ENCODE results near the gene RORC.
"Not testable (repeated sequence)": the region's sequence is repeated elsewhere in the genome, so short reads cannot be mapped to it uniquely, and the experiment has no call there.

The RORC gene

DNA sequence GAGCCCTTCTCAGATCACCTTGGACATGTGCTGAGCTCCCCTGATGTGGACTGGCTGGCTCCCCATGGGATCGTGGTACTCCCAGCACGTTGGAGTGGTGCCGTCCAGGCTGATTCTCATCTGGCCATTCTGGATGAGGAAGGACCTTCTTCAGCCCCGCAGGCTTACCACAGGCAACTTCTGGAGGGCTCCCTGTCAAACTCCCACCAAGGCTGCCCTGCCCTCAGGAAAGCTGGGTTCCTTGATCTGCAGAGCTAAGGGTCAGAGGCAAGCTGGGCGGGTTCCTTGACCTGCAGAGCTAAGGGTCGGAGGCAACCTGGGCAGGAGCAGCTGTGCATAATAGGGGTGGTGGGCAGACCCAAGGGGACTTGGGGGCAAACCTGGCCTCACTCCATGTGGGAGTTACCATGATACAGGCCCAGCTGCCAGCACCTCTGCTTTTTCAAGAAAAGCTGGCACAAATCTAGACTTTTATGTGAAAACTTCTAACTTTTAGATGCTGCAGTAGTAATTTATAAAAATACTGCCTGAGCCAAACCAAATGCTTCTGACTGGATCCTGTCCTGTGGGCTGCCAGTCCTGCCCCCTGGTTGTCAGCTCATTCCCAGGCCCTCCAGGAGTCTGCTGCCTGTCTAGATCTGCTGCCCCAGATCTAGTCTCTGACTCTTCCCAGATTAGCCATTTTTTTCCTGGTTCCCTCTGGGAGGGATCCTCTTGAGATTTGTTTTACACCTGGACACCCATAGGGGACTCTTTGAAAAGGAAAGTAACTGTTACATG is 27.5 kb upstream of the RORC start:
- DNase-seq (ENCODE audit: insufficient read length) (no peak), FAIRE-seq (no peak)
- TF ChIP-seq POLR2AphosphoS5 (IDR thresholded peaks at IDR 0.05; ENCODE audit: low read depth, low read length) (no peak), POLR2A (IDR thresholded peaks at IDR 0.05; ENCODE audit: low read depth, low read length) (no peak), TAF1 (IDR thresholded peaks at IDR 0.05; ENCODE audit: borderline replicate concordance, low read depth, low read length) (no peak)

DNA sequence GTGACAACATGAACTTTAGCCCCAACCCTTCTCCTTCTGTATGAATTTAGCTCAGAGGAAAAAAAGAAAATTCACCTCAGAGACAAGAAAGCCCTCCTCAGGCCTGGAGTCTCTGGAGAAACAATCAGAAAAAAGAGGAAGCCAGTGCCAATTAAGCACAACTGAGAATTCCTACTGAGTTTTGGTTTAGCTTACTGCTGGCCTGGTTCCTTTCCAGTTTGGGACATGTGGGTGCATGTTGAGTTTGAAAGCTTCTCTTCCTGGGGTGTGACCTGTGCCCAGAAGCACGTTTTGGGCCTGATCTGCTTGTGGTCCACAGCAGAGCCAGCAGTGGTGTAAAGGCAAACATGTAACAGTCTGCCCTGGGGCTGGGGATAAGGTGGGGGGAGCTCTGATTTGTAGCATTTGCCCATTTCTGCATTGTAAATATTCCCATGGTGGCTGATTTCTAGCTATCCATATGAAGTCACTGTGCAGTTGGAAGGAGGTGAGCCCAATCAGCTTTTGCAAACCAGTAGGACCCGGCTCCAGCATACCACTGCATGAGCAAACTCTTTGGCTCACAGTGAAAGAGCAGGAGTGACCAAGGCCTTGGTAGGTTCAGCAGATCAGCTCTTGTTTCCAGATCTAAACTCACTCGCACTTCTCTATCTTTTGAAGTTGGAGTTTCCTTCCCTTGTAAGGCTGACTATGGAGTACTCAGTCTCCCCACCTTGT is 26.6 kb upstream of the RORC start:
- DNase-seq (ENCODE audit: insufficient read length) (no peak), FAIRE-seq (no peak)
- TF ChIP-seq POLR2A (IDR thresholded peaks at IDR 0.05; ENCODE audit: low read depth, low read length), result no peak
- no peak for TF ChIP-seq TAF1 (IDR thresholded peaks at IDR 0.05; ENCODE audit: borderline replicate concordance, low read depth, low read length)
- no peak for TF ChIP-seq POLR2AphosphoS5 (IDR thresholded peaks at IDR 0.05; ENCODE audit: low read depth, low read length)

DNA sequence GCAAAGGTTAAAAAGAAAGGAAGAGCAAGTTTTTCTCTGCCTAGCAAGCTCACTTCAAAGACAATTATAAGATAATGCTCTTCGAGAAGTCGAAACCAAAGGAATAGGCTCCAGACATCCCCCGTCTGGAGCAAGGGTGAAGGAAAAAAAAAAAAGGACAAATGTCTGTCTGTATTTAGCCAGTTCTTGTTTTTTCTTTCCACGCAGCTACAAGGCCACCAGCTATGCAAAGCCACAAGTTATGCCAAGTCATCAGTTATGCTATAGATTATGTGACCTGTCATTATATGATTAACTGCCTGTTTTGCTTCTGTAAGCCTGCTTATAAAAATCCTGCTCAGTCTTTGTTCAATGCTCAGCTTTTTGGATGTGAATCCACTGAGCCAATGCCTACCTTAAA is 24.3 kb upstream of the RORC start:
- DNase-seq (ENCODE audit: insufficient read length) (no peak), FAIRE-seq (no peak)
- TF ChIP-seq POLR2A (IDR thresholded peaks at IDR 0.05; ENCODE audit: low read depth, low read length) (no peak), TAF1 (IDR thresholded peaks at IDR 0.05; ENCODE audit: borderline replicate concordance, low read depth, low read length) (no peak), POLR2AphosphoS5 (IDR thresholded peaks at IDR 0.05; ENCODE audit: low read depth, low read length) (no peak)

DNA sequence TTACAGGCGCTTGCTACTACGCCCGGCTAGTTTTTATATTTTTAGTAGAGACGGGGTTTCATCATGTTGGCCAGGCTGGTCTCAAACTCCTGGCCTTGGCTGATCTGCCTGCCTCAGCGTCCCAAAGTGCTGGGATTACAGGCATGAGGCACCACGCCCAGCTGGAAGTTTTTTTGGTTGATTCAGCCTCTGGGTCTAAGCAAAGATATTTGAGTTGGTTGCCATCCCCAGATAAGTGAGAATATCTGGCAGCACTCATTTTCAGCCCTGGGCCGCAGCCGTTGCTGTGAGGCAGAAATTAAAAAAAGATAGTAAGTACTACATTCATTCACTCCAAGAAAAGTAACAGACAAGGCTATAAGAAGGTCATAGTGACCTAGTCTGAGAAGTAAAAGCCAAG is 23.9 kb upstream of the RORC start:
- DNase-seq (ENCODE audit: insufficient read length); FAIRE-seq: not testable (repeated sequence)

DNA sequence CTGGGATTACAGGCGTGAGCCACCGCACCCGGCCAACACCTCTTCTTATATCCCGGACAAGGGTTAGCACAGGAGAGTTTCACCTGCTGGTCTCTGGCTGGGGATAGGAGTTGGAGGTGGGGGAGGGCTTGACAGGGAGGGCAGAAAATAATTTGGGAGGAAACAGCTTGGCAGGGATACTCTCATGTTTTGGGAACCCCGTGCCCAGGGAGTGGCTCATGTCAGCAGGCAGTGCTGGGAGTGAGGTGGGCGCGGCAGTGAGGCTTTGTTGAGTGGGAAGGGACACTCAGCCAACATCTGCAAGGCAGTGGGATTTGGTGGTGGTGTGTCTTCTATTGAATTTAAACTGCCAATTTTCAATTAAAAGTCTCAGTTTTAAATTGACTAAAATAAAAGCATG is 23.1 kb upstream of the RORC start:
- FAIRE-seq, result no peak
- DNase-seq (ENCODE audit: insufficient read length), result no peak
- TF ChIP-seq TAF1 (IDR thresholded peaks at IDR 0.05; ENCODE audit: borderline replicate concordance, low read depth, low read length) (no peak), POLR2A (IDR thresholded peaks at IDR 0.05; ENCODE audit: low read depth, low read length) (no peak), POLR2AphosphoS5 (IDR thresholded peaks at IDR 0.05; ENCODE audit: low read depth, low read length) (no peak)

DNA sequence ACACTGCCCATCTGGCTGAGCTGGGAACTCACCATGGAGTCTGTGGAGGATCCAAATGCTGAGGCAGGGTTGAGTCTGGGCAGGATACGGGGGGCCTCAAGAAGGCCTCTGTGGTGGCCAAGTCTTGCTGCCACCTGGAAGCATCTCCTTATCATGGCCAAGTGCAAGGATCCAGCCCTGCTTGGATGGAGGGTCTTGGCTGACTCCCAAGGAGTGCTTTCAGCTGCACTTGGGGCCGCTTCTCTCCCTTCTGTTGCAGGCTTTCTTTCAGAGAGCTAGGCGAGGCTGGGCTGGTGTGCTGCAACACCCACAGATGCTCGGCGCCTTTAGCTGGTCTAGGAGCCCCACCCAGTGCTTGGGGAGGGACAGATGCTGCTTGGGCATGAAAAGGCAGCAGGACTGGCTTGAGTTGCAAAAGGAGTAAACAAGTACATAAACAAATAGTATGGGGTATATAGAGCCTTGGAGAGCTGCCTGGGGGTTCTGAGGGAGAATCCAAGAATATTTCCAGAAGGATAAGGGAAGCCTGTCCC is 21.9 kb upstream of the RORC start, which contains the start of gene THEM5:
Gene THEM5 (minus strand): TSS at position 302 of the 533 bp plus-strand sequence. CDS start 147 bp downstream, at position 155.
- TF ChIP-seq POLR2A (IDR thresholded peaks at IDR 0.05; ENCODE audit: low read depth, low read length) (no peak), POLR2AphosphoS5 (IDR thresholded peaks at IDR 0.05; ENCODE audit: low read depth, low read length) (no peak), TAF1 (IDR thresholded peaks at IDR 0.05; ENCODE audit: borderline replicate concordance, low read depth, low read length) (no peak)
- FAIRE-seq (no peak), DNase-seq (ENCODE audit: insufficient read length) (no peak)

DNA sequence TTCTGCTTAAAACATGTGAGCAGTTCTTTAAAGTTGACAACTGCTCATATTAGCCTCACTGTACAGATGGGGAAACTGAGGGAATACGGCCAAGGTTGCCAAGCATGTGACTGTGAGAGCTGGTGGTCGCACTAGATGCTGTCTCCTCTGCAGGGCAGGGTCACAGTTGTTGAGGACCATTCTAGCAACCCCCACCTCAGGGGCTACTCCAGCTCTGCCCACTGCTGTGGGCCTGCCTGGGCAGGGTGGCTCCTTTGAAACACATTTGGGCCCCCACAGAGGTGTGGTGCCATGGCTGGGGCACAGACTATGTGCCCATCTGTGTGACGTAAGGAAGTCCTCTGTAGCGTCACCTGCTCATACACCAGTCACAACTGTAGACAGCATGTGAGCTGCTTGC is 21.1 kb upstream of the RORC start:
- no peak for DNase-seq (ENCODE audit: insufficient read length)
- no peak for TF ChIP-seq TAF1 (IDR thresholded peaks at IDR 0.05; ENCODE audit: borderline replicate concordance, low read depth, low read length)
- TF ChIP-seq POLR2A (IDR thresholded peaks at IDR 0.05; ENCODE audit: low read depth, low read length), result no peak
- no peak for TF ChIP-seq POLR2AphosphoS5 (IDR thresholded peaks at IDR 0.05; ENCODE audit: low read depth, low read length)
- FAIRE-seq, result no peak

DNA sequence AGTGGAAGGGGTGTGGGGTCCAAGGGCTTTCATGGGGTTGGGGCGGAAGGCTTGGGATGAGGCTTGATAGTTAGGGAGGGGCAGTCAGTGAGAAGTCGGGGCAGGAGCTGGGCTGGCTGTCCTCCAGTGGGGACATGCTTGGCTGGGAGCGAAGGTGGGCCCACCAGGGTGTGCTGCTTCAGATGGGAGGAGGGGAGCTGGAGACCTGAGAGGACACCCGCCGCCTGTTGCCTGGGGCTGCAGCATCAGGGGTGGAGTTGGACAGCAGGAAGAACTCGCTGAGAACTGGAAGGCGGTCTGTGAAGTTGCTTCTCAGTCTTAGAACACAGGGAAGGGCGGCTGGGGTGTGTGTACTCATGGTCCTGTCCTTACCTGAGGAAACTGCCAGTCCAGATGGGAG is 20.3 kb upstream of the RORC start:
- FAIRE-seq, result no peak
- TF ChIP-seq POLR2AphosphoS5 (IDR thresholded peaks at IDR 0.05; ENCODE audit: low read depth, low read length) (no peak), TAF1 (IDR thresholded peaks at IDR 0.05; ENCODE audit: borderline replicate concordance, low read depth, low read length) (no peak), POLR2A (IDR thresholded peaks at IDR 0.05; ENCODE audit: low read depth, low read length) (no peak)
- DNase-seq (ENCODE audit: insufficient read length), result no peak

DNA sequence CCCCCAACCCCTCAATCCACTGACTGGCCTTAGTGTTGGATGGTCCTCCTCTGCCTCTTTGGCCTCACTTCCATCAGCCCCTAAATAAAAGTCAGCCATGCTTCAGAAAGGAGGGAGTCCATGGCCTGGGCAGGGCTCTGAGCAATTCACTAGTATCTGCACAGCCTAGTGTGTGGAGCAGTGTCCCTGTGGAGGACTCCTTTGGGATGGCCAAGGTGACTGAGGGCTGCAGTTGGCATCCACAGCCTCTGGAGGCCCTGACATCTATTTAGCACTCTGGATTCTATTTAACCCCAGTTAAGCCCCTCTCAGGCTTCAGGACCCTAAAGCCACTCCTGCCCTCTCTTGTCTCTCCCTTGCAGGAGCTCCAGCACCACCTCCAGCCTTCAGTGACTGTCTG is 18.3 kb upstream of the RORC start:
- FAIRE-seq, result no peak
- DNase-seq (ENCODE audit: insufficient read length), result no peak
- TF ChIP-seq POLR2A (IDR thresholded peaks at IDR 0.05; ENCODE audit: low read depth, low read length) (no peak), TAF1 (IDR thresholded peaks at IDR 0.05; ENCODE audit: borderline replicate concordance, low read depth, low read length) (no peak), POLR2AphosphoS5 (IDR thresholded peaks at IDR 0.05; ENCODE audit: low read depth, low read length) (no peak)

DNA sequence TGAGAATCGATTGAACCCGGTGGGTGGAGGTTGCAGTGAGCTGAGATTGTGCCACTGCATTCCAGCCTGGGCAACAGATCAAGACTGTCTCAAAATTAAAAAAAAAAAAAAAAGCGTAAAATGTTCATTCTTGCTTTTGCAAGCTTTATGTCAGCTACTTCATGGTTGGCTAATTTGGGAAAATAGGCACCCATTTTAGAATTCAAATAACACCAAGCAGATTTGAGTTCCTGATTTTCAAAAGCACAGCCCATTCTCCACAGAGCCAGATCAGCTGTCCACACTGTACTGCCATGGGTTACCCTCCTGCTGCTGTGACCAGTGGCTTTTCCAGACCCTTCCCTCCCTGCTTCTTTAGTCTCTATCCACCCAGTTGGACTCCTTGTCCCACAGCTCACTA is 17.5 kb upstream of the RORC start:
- no peak for TF ChIP-seq POLR2A (IDR thresholded peaks at IDR 0.05; ENCODE audit: low read depth, low read length)
- no peak for TF ChIP-seq POLR2AphosphoS5 (IDR thresholded peaks at IDR 0.05; ENCODE audit: low read depth, low read length)
- no peak for DNase-seq (ENCODE audit: insufficient read length)
- FAIRE-seq, result no peak

DNA sequence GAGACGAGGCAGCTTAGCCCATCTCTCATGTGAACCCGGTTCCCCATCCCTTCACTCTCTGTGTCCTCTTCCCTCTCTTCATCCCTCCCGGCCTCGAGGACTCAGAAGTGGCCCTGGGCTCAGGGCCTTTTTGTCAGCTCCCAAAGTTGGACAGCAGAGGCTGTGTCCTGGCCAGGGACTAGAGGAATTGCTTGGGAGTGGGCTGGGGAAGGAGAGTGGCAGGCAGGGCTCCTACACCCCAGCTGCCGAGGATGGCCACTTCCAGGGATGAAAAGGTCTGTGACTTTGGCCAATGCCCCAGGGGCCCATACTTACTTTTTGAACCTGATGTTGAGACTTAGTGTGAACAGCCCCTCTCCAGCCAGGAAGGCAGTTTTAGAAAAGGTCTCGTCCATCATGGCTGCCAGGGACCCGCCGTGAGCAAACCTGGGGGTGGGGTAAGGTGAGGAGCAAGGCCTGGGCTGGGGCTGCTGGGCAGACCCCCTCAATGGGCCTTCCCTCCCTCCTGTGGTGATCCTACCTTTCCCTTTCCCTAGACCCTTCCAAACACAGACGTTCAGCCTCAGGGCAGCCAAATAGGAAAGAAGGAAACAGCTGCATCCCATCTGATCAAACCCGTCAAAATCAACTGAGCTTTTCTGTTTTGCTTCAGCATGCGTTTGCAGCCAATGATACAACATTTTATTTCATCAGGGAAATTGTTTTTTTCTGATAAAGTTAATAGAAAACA is 16.4 kb upstream of the RORC start:
- FAIRE-seq, result no peak
- no peak for DNase-seq (ENCODE audit: insufficient read length)
- TF ChIP-seq POLR2AphosphoS5 (IDR thresholded peaks at IDR 0.05; ENCODE audit: low read depth, low read length) (no peak), POLR2A (IDR thresholded peaks at IDR 0.05; ENCODE audit: low read depth, low read length) (no peak), TAF1 (IDR thresholded peaks at IDR 0.05; ENCODE audit: borderline replicate concordance, low read depth, low read length) (no peak)

Data from GM12892 (cell line).